WTC11 (cell line): ENCODE measurements around the gene DMD. TPM values are rescaled to one million over a fixed set of nuclear protein-coding genes. Genes with fewer than 3 reads are reported as not detected.

Source experiments
- ATAC-seq: fragments of 200-7000 bp; cut with Tn5 transposase; 2 replicates; pipeline ENCODE4 v1.10.0; 2021; ENCODE audit warnings: mild to moderate bottlenecking, moderate library complexity
- CTCF ChIA-PET: fragments of 300-600 bp; sonication (Branson Sonifier 250); formaldehyde crosslinking; loops from one replicate; lab custom pipeline; 2021; ENCODE audit warnings: antibody characterized with exemption; lab: Charles Lee
- POLR2A ChIA-PET: fragments of 350-600 bp; sonication (Branson Sonifier 250); formaldehyde crosslinking; loops from one replicate; lab custom pipeline; 2021; ENCODE audit warnings: antibody characterized with exemption; lab: Charles Lee
- DNase-seq: peaks from one replicate; pipeline ENCODE4 v3.0.0; 2021; ENCODE audit warnings: low spot score
- H3K27ac Mint-ChIP-seq: 2 replicates; pipeline ENCODE4 v1.8.0; 2021; ENCODE audit warnings: mixed read lengths
- H3K27me3 Mint-ChIP-seq: 2 replicates; pipeline ENCODE4 v1.8.0; 2021; ENCODE audit warnings: low read depth, mild to moderate bottlenecking, moderate library complexity, mixed read lengths
- H3K36me3 Mint-ChIP-seq: 2 replicates; pipeline ENCODE4 v1.8.0; 2021; ENCODE audit warnings: mixed read lengths
- H3K4me1 Mint-ChIP-seq: 2 replicates; pipeline ENCODE4 v1.8.0; 2022; ENCODE audit warnings: mixed read lengths
- H3K4me3 Mint-ChIP-seq: 2 replicates; pipeline ENCODE4 v1.8.0; 2021; ENCODE audit warnings: mild to moderate bottlenecking, moderate library complexity, mixed read lengths
- H3K9me3 Mint-ChIP-seq: 2 replicates; pipeline ENCODE4 v1.8.0; 2021; ENCODE audit warnings: mixed read lengths
- AR ChIP-seq: fragments of 250-450 bp; sonication (Bioruptor Pico); IDR thresholded peaks from 2 replicates; pipeline ENCODE4 v1.9.0; 2021; ENCODE audit warnings: mild to moderate bottlenecking
- CREB1 ChIP-seq: sonication (generic); formaldehyde crosslinking; IDR thresholded peaks from 2 replicates; pipeline ENCODE4 v1.8.0; 2023; ENCODE audit warnings: mild to moderate bottlenecking, missing genetic modification reagents
- E2F4 ChIP-seq: sonication (generic); formaldehyde crosslinking; IDR thresholded peaks from 2 replicates; pipeline ENCODE4 v1.8.1; 2022; ENCODE audit warnings: low read depth, mild to moderate bottlenecking, moderate library complexity, missing genetic modification reagents, borderline replicate concordance
- EMX1 ChIP-seq: fragments of 250-450 bp; sonication (Bioruptor Pico); IDR thresholded peaks from 2 replicates; pipeline ENCODE4 v1.8.0; 2021; ENCODE audit warnings: mild to moderate bottlenecking
- GRHL2 ChIP-seq: fragments of 250-450 bp; sonication (Bioruptor Pico); IDR thresholded peaks from 2 replicates; pipeline ENCODE4 v1.8.0; 2022; ENCODE audit warnings: mild to moderate bottlenecking, moderate library complexity; ENCODE audit not compliant: insufficient replicate concordance, severe bottlenecking
- JUN ChIP-seq: sonication (generic); formaldehyde crosslinking; IDR thresholded peaks from 2 replicates; pipeline ENCODE4 v1.8.0; 2023; ENCODE audit warnings: mild to moderate bottlenecking, missing genetic modification reagents
- NFE2L1 ChIP-seq: sonication (generic); formaldehyde crosslinking; IDR thresholded peaks from 2 replicates; pipeline ENCODE4 v1.8.1; 2023; ENCODE audit warnings: missing genetic modification reagents
- OVOL2 ChIP-seq: fragments of 250-450 bp; sonication (Bioruptor Pico); IDR thresholded peaks from 2 replicates; pipeline ENCODE4 v1.9.0; 2021; ENCODE audit warnings: mild to moderate bottlenecking, borderline replicate concordance
- PRRX2 ChIP-seq: fragments of 250-450 bp; sonication (Bioruptor Pico); IDR thresholded peaks from 2 replicates; pipeline ENCODE4 v1.8.0; 2021; ENCODE audit warnings: mild to moderate bottlenecking
- ZMAT4 ChIP-seq: fragments of 250-450 bp; sonication (Bioruptor Pico); IDR thresholded peaks from 2 replicates; pipeline ENCODE4 v1.9.0; 2021; ENCODE audit warnings: mild to moderate bottlenecking
- ZNF219 ChIP-seq: sonication (generic); formaldehyde crosslinking; IDR thresholded peaks from 2 replicates; pipeline ENCODE4 v1.8.0; 2023; ENCODE audit warnings: missing genetic modification reagents, mild to moderate bottlenecking, borderline replicate concordance
- ZNF232 ChIP-seq: sonication (generic); formaldehyde crosslinking; IDR thresholded peaks from 2 replicates; pipeline ENCODE4 v1.8.0; 2022; ENCODE audit warnings: mild to moderate bottlenecking, missing genetic modification reagents
- ZNF423 ChIP-seq: fragments of 250-450 bp; sonication (Bioruptor Pico); IDR thresholded peaks from 2 replicates; pipeline ENCODE4 v2.1.2; 2022; ENCODE audit warnings: mild to moderate bottlenecking, moderate library complexity
- total RNA-seq: library from RNA; stranded (reverse); gene quantifications from 3 replicates; pipeline ENCODE4 v1.2.3, GENCODE V29; 2021
- TF ChIP-seq, protein P1 (sequence below): sonication (generic); formaldehyde crosslinking; IDR thresholded peaks from 2 replicates; pipeline ENCODE4 v1.8.0; 2023; ENCODE audit warnings: missing genetic modification reagents
- TF ChIP-seq, protein P2 (sequence below): sonication (generic); formaldehyde crosslinking; IDR thresholded peaks from 2 replicates; pipeline ENCODE4 v1.8.1; 2023; ENCODE audit warnings: mild to moderate bottlenecking, moderate library complexity, missing genetic modification reagents
- TF ChIP-seq, protein P3 (sequence below): sonication (generic); formaldehyde crosslinking; IDR thresholded peaks from 2 replicates; pipeline ENCODE4 v1.8.0; 2022; ENCODE audit warnings: mild to moderate bottlenecking, missing genetic modification reagents
- TF ChIP-seq, protein P4 (sequence below): fragments of 250-450 bp; sonication (Bioruptor Pico); IDR thresholded peaks from 2 replicates; pipeline ENCODE4 v1.8.0; 2021; ENCODE audit warnings: mild to moderate bottlenecking
- TF ChIP-seq, protein P5 (sequence below): sonication (generic); formaldehyde crosslinking; conservative IDR thresholded peaks from 2 replicates; pipeline ENCODE4 v1.8.1; 2022; ENCODE audit warnings: mild to moderate bottlenecking, missing genetic modification reagents

The DMD gene
- total RNA-seq, 1 experiment from 2014 or later, result 9.1 TPM

DNA sequence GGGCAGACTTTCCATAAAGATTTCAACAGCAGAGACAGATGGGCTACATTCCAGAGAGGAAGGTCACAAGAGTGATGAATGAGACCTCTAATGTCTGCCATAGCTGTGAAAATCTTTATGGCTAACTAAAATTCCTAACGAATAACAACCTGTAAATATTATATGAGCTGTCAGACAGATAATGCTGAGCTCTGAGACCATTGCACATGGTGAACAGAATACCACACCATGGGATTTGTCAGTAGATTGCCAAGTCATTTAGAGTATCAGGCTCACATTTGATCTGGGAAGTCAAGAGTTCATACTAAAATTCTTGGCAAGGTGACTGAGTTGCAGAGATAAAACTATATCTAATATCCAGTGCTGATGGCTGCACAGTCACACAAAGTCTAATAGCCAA is 1880.3 kb downstream of the DMD start (continued):
- TF ChIP-seq, protein P1, sequence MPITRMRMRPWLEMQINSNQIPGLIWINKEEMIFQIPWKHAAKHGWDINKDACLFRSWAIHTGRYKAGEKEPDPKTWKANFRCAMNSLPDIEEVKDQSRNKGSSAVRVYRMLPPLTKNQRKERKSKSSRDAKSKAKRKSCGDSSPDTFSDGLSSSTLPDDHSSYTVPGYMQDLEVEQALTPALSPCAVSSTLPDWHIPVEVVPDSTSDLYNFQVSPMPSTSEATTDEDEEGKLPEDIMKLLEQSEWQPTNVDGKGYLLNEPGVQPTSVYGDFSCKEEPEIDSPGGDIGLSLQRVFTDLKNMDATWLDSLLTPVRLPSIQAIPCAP (CRISPR knock-in tag), result no peak
- TF ChIP-seq E2F4 (CRISPR knock-in tag), result no peak
- TF ChIP-seq CREB1, result no peak

- H3K27me3 Mint-ChIP-seq, result no peaks in the 10 kb centered on the region
- ChIA-PET POLR2A (no interaction called here), CTCF (no interaction called here)
- H3K36me3 Mint-ChIP-seq, result no peaks in the 10 kb centered on the region
- DNase-seq (no peak), ATAC-seq (no peak)
- H3K4me1 Mint-ChIP-seq, result no peaks in the 10 kb centered on the region; the same call in 1 of the 2 replicates
- H3K27ac Mint-ChIP-seq, result no peak overlapping the region
- H3K4me3 Mint-ChIP-seq, result no peak overlapping the region
- no peaks in the 10 kb centered on the region for H3K9me3 Mint-ChIP-seq
- TF ChIP-seq, protein P2, sequence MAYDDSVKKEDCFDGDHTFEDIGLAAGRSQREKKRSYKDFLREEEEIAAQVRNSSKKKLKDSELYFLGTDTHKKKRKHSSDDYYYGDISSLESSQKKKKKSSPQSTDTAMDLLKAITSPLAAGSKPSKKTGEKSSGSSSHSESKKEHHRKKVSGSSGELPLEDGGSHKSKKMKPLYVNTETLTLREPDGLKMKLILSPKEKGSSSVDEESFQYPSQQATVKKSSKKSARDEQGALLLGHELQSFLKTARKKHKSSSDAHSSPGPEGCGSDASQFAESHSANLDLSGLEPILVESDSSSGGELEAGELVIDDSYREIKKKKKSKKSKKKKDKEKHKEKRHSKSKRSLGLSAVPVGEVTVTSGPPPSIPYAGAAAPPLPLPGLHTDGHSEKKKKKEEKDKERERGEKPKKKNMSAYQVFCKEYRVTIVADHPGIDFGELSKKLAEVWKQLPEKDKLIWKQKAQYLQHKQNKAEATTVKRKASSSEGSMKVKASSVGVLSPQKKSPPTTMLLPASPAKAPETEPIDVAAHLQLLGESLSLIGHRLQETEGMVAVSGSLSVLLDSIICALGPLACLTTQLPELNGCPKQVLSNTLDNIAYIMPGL (CRISPR knock-in tag), result no peak
- TF ChIP-seq ZMAT4 (CRISPR knock-in tag) (no peak), JUN (CRISPR knock-in tag) (no peak), GRHL2 (no peak), EMX1 (CRISPR knock-in tag) (no peak), AR (CRISPR knock-in tag) (no peak), PRRX2 (CRISPR knock-in tag) (no peak), ZNF423 (CRISPR knock-in tag) (no peak), ZNF219 (CRISPR knock-in tag) (no peak), ZNF232 (CRISPR knock-in tag) (no peak), NFE2L1 (CRISPR knock-in tag) (no peak), OVOL2 (CRISPR knock-in tag) (no peak)
- TF ChIP-seq, protein P1 (CRISPR knock-in tag), result no peak
- TF ChIP-seq, protein P3, sequence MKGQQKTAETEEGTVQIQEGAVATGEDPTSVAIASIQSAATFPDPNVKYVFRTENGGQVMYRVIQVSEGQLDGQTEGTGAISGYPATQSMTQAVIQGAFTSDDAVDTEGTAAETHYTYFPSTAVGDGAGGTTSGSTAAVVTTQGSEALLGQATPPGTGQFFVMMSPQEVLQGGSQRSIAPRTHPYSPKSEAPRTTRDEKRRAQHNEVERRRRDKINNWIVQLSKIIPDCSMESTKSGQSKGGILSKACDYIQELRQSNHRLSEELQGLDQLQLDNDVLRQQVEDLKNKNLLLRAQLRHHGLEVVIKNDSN, result no peak
- TF ChIP-seq, protein P4, sequence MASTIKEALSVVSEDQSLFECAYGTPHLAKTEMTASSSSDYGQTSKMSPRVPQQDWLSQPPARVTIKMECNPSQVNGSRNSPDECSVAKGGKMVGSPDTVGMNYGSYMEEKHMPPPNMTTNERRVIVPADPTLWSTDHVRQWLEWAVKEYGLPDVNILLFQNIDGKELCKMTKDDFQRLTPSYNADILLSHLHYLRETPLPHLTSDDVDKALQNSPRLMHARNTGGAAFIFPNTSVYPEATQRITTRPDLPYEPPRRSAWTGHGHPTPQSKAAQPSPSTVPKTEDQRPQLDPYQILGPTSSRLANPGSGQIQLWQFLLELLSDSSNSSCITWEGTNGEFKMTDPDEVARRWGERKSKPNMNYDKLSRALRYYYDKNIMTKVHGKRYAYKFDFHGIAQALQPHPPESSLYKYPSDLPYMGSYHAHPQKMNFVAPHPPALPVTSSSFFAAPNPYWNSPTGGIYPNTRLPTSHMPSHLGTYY (CRISPR knock-in tag), result no peak
- TF ChIP-seq, protein P5, sequence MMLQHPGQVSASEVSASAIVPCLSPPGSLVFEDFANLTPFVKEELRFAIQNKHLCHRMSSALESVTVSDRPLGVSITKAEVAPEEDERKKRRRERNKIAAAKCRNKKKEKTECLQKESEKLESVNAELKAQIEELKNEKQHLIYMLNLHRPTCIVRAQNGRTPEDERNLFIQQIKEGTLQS (CRISPR knock-in tag), result no peak
Observed at GRCh38 chrX:31329298-31329697, 1882.1 kb downstream of the DMD start.
